Pericardium fibroblast (primary cell): ENCODE results near the gene TRIM9. TPM values are rescaled to one million over a fixed set of nuclear protein-coding genes. Genes with fewer than 3 reads are reported as not detected.

Source experiments
- total RNA-seq: library from RNA; depleted of rRNA; stranded (reverse); fragments of >200 nt; gene quantifications from 2 replicates; pipeline ENCODE4 v1.2.3, GENCODE V29; 2015

Gene TRIM9
- 0.09 and 0.47 TPM in 2 replicates for total RNA-seq

DNA sequence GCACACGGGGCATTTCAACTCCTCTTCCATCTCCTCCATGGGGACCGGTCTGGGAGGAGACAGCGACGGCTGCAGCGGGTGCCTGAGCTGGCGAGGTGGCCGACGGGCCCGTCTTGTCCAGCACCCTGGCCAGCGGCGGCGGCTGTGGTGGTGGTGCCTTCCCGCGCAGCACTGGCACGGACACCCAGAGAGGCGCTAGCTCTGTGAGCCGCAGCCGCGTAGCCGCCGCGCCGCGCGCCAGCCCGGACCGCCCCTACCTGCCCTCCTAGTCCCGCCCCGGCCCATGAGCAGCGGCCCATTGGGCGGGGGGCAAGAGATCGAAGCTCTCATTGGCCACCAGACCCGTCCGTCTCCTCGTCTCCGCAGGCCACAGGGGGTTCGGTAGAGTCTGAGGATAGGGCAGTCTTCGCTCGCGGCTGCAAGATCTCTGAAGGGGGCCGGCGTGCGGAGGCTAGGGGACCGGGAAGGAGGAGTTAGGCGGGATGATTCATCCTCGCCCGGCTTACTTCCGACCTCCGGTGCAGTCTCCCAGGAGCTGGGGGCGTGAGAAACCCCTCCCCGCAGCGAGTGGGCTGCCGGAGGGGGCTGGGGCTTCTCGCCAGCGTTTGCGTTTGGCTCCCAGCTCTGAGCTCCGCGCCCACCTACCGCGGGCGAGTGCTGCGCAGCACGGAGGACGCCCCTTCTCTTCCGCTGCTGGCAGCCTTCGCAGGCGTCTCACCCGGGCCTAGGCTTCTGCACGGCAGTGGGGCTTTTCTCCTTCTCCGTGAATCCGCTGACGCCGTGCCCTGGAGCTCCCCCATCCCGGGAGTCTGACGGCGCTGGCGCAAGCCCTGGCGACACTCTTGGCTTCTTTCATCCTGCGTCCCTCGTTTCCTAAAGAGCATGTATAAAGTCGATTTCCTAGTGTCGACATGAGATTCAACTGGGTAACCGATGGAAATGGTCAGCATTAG lies at the start of gene TRIM9:
Gene TRIM9 (minus strand): TSS at position 205 of the 953 bp plus-strand sequence. CDS start 166 bp downstream, at position 39.

DNA sequence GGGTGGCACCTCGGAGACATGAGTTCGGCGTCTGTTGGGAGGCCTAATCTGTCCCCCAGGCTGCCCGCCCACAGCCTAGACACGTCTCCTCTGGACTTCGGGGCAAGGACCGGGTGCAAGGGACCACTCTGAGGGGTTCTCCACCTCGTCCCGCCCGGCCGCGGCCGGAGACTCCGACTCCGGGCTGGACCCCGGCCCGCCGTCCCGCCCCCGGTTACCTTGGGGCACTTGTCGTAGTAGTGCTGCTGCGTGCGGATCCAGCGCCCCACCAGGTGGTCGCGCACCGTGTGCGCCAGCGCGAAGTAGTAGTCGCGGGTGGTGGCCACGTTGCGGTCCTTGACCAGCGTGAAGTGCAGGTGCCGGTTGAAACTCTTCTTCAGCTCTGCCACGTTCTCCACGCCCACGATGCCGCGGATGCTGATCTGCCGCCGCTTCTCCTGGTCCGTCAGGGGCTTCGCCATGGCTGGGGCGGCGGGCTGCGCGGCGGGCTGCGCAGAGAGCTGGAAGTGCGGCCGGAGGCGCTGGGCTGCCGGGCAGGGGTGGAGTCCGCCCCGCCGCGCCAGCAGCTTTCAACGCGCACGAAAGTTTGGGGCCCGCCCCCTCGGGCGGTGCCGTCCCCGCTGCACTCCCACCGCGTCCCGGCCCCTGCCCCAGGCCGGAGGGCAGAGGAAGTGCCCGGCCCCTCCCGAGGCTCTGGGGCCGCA lies 150.8 kb downstream of the TRIM9 start, which contains the start of gene PYGL:
Gene PYGL (minus strand): TSS at position 541 of the 704 bp plus-strand sequence. CDS start 80 bp downstream, at position 461.

Other genes with a start within 250 kb of the TRIM9 start
- gene ABHD12B, start 223.1 kb downstream of the TRIM9 start, total RNA-seq = 0.12 TPM in 1 of 2 replicates, not detected in the other
- gene PYGL, start 150.6 kb downstream of the TRIM9 start, total RNA-seq = 57.3 and 64.6 TPM in 2 replicates
- gene TMX1, start 145.1 kb upstream of the TRIM9 start, total RNA-seq = 23.8 and 28.4 TPM in 2 replicates